OCI-LY1 (cell line): Measurements from ENCODE around the gene STK40.

Source experiments
- H2AFZ ChIP-seq: fragments of 200-600 bp; sonication (generic), shearing (Covaris generic); 2 replicates; pipeline ENCODE4 v1.6.0; 2014; ENCODE audit warnings: antibody characterized with exemption, mild to moderate bottlenecking, low read length
- H3F3A ChIP-seq: fragments of 200-600 bp; sonication (generic), shearing (Covaris generic); 2 replicates; pipeline ENCODE4 v1.6.0; 2014; ENCODE audit warnings: mild to moderate bottlenecking, antibody characterized with exemption, low read length, moderate library complexity; ENCODE audit not compliant: insufficient read depth
- H3K27ac ChIP-seq: fragments of 200-600 bp; sonication (generic); 2 replicates; pipeline ENCODE4 v1.5.1; 2014; ENCODE audit warnings: low read length, mixed run types, mild to moderate bottlenecking, low read depth; ENCODE audit not compliant: poor library complexity, severe bottlenecking
- H3K27me3 ChIP-seq: fragments of 200-600 bp; sonication (generic); 2 replicates; pipeline ENCODE4 v1.6.0; 2014; ENCODE audit warnings: antibody characterized with exemption, mild to moderate bottlenecking, low read length, moderate library complexity; ENCODE audit not compliant: insufficient read depth
- H3K36me3 ChIP-seq: fragments of 200-600 bp; sonication (generic); 2 replicates; pipeline ENCODE4 v1.6.1; 2014; ENCODE audit warnings: mild to moderate bottlenecking, antibody characterized with exemption, low read length, moderate library complexity, mixed read lengths; ENCODE audit not compliant: insufficient read depth
- H3K4me1 ChIP-seq: fragments of 200-600 bp; sonication (generic); 2 replicates; pipeline ENCODE4 v1.5.1; 2014; ENCODE audit warnings: mild to moderate bottlenecking, low read length, moderate library complexity; ENCODE audit not compliant: insufficient read depth, severe bottlenecking
- H3K4me2 ChIP-seq: fragments of 200-600 bp; sonication (generic), shearing (Covaris generic); 2 replicates; pipeline ENCODE4 v1.6.1; 2014; ENCODE audit warnings: low read length
- H3K4me3 ChIP-seq: fragments of 200-600 bp; sonication (generic); 2 replicates; pipeline ENCODE4 v1.5.1; 2014; ENCODE audit warnings: low read length, low read depth, mild to moderate bottlenecking, mixed read lengths; ENCODE audit not compliant: poor library complexity, severe bottlenecking
- H3K79me2 ChIP-seq: fragments of 200-600 bp; shearing (Covaris generic); 2 replicates; pipeline ENCODE4 v1.6.1; 2016; ENCODE audit warnings: mixed run types, low read length, mixed read lengths; ENCODE audit not compliant: insufficient read depth
- H3K9ac ChIP-seq: fragments of 200-600 bp; sonication (generic), shearing (Covaris generic); 2 replicates; pipeline ENCODE4 v1.6.1; 2014; ENCODE audit warnings: mild to moderate bottlenecking, low read length, mixed read lengths
- H3K9me2 ChIP-seq: fragments of 200-600 bp; sonication (generic), shearing (Covaris generic); 2 replicates; pipeline ENCODE4 v1.6.1; 2014; ENCODE audit warnings: low read depth, mild to moderate bottlenecking, low read length, mixed read lengths
- H3K9me3 ChIP-seq: fragments of 200-600 bp; shearing (Covaris generic); 2 replicates; pipeline ENCODE4 v1.6.1; 2014; ENCODE audit warnings: low read length, mixed read lengths
- H4K20me1 ChIP-seq: fragments of 200-600 bp; sonication (generic), shearing (Covaris generic); 2 replicates; pipeline ENCODE4 v1.6.0; 2016; ENCODE audit warnings: mild to moderate bottlenecking, low read length; ENCODE audit not compliant: insufficient read depth
- CTCF ChIP-seq: fragments of 200-600 bp; sonication (generic), shearing (Covaris generic); IDR thresholded peaks from 2 replicates; pipeline ENCODE4 v1.5.1; 2017; ENCODE audit warnings: mild to moderate bottlenecking, antibody characterized with exemption, low read length, moderate library complexity, mixed read lengths
- EZH2 ChIP-seq: fragments of 200-600 bp; sonication (generic), shearing (Covaris generic); IDR thresholded peaks from 2 replicates; pipeline ENCODE4 v1.8.0; 2017; ENCODE audit warnings: borderline replicate concordance, mixed run types, mild to moderate bottlenecking, antibody characterized with exemption, low read length, moderate library complexity, mixed read lengths

Gene STK40

DNA sequence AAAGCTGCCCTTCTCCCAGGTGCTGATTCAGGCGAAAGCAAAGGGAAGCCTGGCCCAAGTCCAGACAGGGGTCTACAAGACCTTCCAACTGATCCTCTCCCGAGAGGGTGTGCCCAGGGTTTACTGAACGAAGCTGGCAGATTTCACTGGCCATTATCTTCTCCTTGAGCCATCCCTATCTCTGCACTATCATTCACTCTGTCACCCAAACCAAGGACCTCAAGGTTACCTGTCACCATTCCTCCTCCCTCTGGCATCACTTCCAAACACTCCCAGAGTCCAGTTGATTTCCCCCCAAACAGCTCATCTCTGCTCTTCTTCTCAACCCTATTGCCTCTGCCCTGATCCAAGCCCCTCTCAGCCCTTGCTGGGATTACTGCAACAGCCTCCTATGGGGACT is 4.9 kb downstream of the STK40 start:
- H3F3A ChIP-seq: no peaks in the 10 kb centered on the region
- H3K9ac ChIP-seq: no peak overlapping the region; the same call in 1 of the 2 replicates
- 0 out of 2 replicates have a peak, but pooled peaks cover 2% of the 10 kb centered on the region for H3K36me3 ChIP-seq
- no peaks in the 10 kb centered on the region for H3K9me3 ChIP-seq
- no peaks in the 10 kb centered on the region for H3K9me2 ChIP-seq
- H3K4me3 ChIP-seq: no peak overlapping the region
- H3K79me2 ChIP-seq: peaks cover 32% of the 10 kb centered on the region
- no peak overlapping the region for H2AFZ ChIP-seq
- H3K27ac ChIP-seq: peak overlapping the region; percentile 40
- H3K4me2 ChIP-seq: no peak overlapping the region; the same call in 1 of the 2 replicates
- H3K4me1 ChIP-seq: peaks cover 54% of the 10 kb centered on the region
- H4K20me1 ChIP-seq: no peaks in the 10 kb centered on the region
- TF ChIP-seq EZH2 (no peak), CTCF (no peak)
- H3K27me3 ChIP-seq: no peaks in the 10 kb centered on the region

DNA sequence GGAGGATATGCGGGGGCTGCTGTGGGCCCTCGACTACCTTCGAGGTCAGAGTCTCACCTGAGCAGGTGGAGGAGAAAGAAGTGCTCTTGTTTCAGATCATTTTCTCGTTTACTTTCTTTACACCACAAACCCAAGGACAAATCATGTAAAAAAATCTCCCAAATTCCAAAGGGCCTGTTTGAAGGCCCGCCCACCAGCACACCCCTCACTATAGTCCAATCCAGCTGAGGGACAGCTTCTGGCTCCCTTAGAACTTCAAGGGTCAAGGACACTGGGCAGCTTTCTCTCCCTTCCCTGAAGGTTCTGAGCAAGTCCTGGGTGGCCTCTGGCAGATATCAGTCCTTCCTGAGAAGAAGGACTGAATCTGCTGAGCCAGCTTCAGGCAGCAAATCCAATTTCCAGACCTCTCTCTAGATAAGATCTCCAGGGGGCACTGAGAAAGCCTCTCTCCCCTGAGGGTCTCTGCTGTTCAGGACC is 5.5 kb downstream of the STK40 start:
- Histone ChIP-seq H3K4me2 (no peak overlapping the region), H3F3A (no peaks in the 10 kb centered on the region), H3K9me3 (no peaks in the 10 kb centered on the region), H3K27me3 (no peaks in the 10 kb centered on the region), H3K9ac (no peak overlapping the region; the same call in 1 of the 2 replicates), H3K4me1 (peaks cover 60% of the 10 kb centered on the region), H3K27ac (peak overlapping the region; percentile 40), H3K79me2 (peaks cover 32% of the 10 kb centered on the region), H2AFZ (no peak overlapping the region), H3K36me3 (0 out of 2 replicates have a peak, but pooled peaks cover 2% of the 10 kb centered on the region), H4K20me1 (no peaks in the 10 kb centered on the region), H3K9me2 (no peaks in the 10 kb centered on the region), H3K4me3 (no peak overlapping the region)
- TF ChIP-seq CTCF (no peak), EZH2 (no peak)

GRCh38 chr1:36377791-36378492 is 7.8 kb downstream of the STK40 start:
- Histone ChIP-seq H3K4me1 (peaks cover 64% of the 10 kb centered on the region), H2AFZ (no peak overlapping the region), H3K36me3 (peaks cover 2% of the 10 kb centered on the region; the same call in 1 of the 2 replicates), H3K79me2 (peaks cover 11% of the 10 kb centered on the region; the same call in 1 of the 2 replicates), H3F3A (no peaks in the 10 kb centered on the region), H3K9me3 (no peaks in the 10 kb centered on the region), H3K4me3 (no peak overlapping the region), H4K20me1 (no peaks in the 10 kb centered on the region), H3K27ac (peak overlapping the region; percentile 90), H3K27me3 (no peaks in the 10 kb centered on the region), H3K9me2 (no peaks in the 10 kb centered on the region), H3K9ac (peak overlapping the region; percentile 59), H3K4me2 (peak overlapping the region; percentile 41)
- TF ChIP-seq CTCF (no peak), EZH2 (no peak)
